AG04450 (cell line): ENCODE data around the gene IMMP2L. TPM values are rescaled to one million over a fixed set of nuclear protein-coding genes. Genes with fewer than 3 reads are reported as not detected.

Experiments used
- CTCF ChIA-PET: fragments of 300-600, 350-600 bp; formaldehyde crosslinking; extraction: SDS; loops from one replicate; lab custom pipeline; 2022; ENCODE audit warnings: antibody characterized with exemption, inconsistent platforms; lab: Charles Lee
- POLR2A ChIA-PET: fragments of 350-600 bp; formaldehyde crosslinking; extraction: SDS; loops from one replicate; lab custom pipeline; 2021; ENCODE audit warnings: antibody characterized with exemption, inconsistent platforms; lab: Yijun Ruan, JAX
- DNase-seq: peaks from one replicate; pipeline ENCODE4 v3.0.0-alpha.2; 2011; ENCODE audit warnings: low read depth, low spot score
- H3K27ac ChIP-seq: one replicate; pipeline ENCODE4 v1.5.1; 2012; ENCODE audit warnings: low read depth, low read length, control low read depth
- H3K27me3 ChIP-seq: one replicate; pipeline ENCODE4 v1.6.0; 2012; ENCODE audit warnings: low read length; ENCODE audit not compliant: control insufficient read depth, insufficient read depth
- H3K4me3 ChIP-seq: 2 replicates; pipeline ENCODE4 v1.5.1; 2011; ENCODE audit warnings: mild to moderate bottlenecking, low read depth, low read length, control low read depth
- H3K9me3 ChIP-seq: 2 replicates; pipeline ENCODE4 v1.5.1; 2012; ENCODE audit warnings: low read length; ENCODE audit not compliant: control insufficient read depth, insufficient read depth
- CTCF ChIP-seq: IDR thresholded peaks from 2 replicates; pipeline ENCODE4 v1.5.1; 2011; ENCODE audit warnings: low read depth, low read length, control low read depth, inconsistent platforms
- polyA plus RNA-seq: library from polyadenylated mRNA; depleted of rRNA; stranded (reverse); fragments of >200 nt; gene quantifications from 2 replicates; pipeline ENCODE4 v1.2.3, GENCODE V29; 2011

Gene IMMP2L
- polyA plus RNA-seq, 1 experiment, result 8.0 TPM

- H3K27ac ChIP-seq, result no peak overlapping the region
- no peak for TF ChIP-seq CTCF
- ChIA-PET CTCF (no interaction called here), POLR2A (no interaction called here)
- H3K9me3 ChIP-seq, result peaks cover 8% of the 10 kb centered on the region
- H3K4me3 ChIP-seq, result no peak overlapping the region
- no peak for DNase-seq
- no peaks in the 10 kb centered on the region for H3K27me3 ChIP-seq
These were observed 502.5 kb downstream of the IMMP2L start for GRCh38 chr7:111059833-111060232.

GRCh38 chr7:111057066-111057465, 505.2 kb downstream of the IMMP2L start:
- TF ChIP-seq CTCF, result no peak
- Histone ChIP-seq H3K27me3 (no peaks in the 10 kb centered on the region), H3K9me3 (no peaks in the 10 kb centered on the region), H3K4me3 (no peak overlapping the region), H3K27ac (no peak overlapping the region)
- ChIA-PET CTCF (no interaction called here), POLR2A (no interaction called here)
- no peak for DNase-seq

GRCh38 chr7:111056371-111056770, 505.9 kb downstream of the IMMP2L start:
- ChIA-PET CTCF (interaction anchor here (0.9 kb wide), 1 partner anchor 12 kb away, joined by 3 read pairs; no protein-coding TSS in a partner anchor), POLR2A (no interaction called here)
- Histone ChIP-seq H3K9me3 (no peaks in the 10 kb centered on the region), H3K27ac (no peak overlapping the region), H3K4me3 (no peak overlapping the region), H3K27me3 (no peaks in the 10 kb centered on the region)
- DNase-seq, result no peak
- TF ChIP-seq CTCF, result no peak

- ChIA-PET CTCF (interaction anchor here (2.0 kb wide), 1 partner anchor 37 kb away, joined by 4 read pairs; no protein-coding TSS in a partner anchor), POLR2A (no interaction called here)
- TF ChIP-seq CTCF, result no peak
- Histone ChIP-seq H3K27ac (no peak overlapping the region), H3K27me3 (no peaks in the 10 kb centered on the region), H3K4me3 (no peak overlapping the region), H3K9me3 (no peaks in the 10 kb centered on the region)
- DNase-seq, result no peak
These were observed 509.3 kb downstream of the IMMP2L start for GRCh38 chr7:111053035-111053434.

GRCh38 chr7:111051832-111052231, 510.5 kb downstream of the IMMP2L start:
- ChIA-PET POLR2A (no interaction called here), CTCF (interaction anchor here (2.0 kb wide), 1 partner anchor 38 kb away, joined by 4 read pairs; no protein-coding TSS in a partner anchor)
- no peak for DNase-seq
- TF ChIP-seq CTCF, result no peak
- H3K4me3 ChIP-seq, result no peak overlapping the region
- no peaks in the 10 kb centered on the region for H3K9me3 ChIP-seq
- no peak overlapping the region for H3K27ac ChIP-seq
- no peaks in the 10 kb centered on the region for H3K27me3 ChIP-seq
